GM18502 (cell line): ENCODE results near the gene EYS.

Experiments
- ATAC-seq: cut with Tn5 transposase; IDR thresholded peaks from one replicate; pipeline ENCODE4 v1.9.1; 2021; ENCODE audit warnings: mild to moderate bottlenecking; ENCODE audit not compliant: unreplicated experiment, poor library complexity

Gene EYS

GRCh38 chr6:63799813-63800212, 1907.2 kb downstream of the EYS start:
- ATAC-seq, result no peak

DNA sequence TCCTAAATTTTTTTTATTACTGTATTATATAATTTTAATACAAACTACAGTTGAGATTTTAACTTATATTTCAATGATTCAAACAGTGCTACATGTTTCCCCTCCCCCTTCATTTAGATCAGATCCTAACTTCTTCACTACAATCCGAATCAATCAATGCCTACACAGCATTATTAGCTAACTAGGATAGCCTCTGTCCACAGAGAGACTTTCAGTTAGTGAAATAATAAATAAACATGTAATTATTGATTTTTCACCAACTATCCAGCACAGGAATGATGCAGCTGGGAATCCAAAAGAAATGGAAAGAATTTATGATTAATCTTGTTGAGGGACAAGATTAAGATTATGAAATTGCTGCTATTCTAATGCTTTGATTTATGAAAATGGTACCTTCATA, 1907.7 kb downstream of the EYS start:
- no peak for ATAC-seq

- no peak for ATAC-seq
Observed at GRCh38 chr6:63798378-63798777, 1908.6 kb downstream of the EYS start.

- no peak for ATAC-seq
Observed at GRCh38 chr6:63797721-63798120, 1909.3 kb downstream of the EYS start.

GRCh38 chr6:63795826-63796225, 1911.2 kb downstream of the EYS start:
- no peak for ATAC-seq

GRCh38 chr6:63795006-63795405, 1912.0 kb downstream of the EYS start:
- no peak for ATAC-seq

DNA sequence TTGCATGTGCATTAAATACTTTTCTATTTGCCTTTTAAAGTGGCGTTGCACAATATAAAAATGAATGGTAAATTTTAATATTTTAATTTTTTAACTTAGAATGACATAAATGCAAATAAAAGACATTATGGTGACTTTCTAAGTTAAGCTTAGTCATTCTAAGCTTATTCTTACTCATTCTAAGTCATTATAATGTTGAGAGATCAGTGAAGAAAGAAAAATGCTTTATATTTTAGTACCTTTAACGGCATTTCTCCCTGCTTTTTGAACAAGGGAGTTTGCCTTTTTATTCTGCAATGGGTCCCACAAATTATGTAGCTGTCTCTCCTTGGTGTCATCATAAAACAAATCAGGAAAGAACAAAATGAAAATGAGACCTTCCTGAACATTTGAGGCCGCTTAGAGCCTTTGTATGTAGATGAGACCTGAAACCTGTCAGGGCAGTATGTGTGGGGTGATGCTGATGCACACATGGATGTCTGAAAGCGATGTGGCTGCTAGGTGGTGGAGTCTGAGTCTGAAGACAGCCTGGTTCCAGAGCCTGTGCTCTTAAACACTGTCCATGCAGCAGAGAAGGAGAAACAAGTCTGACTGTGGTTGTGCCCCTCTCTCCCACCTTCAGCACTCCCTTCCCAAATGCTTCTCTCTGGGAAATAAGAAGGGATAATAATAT, 1913.4 kb downstream of the EYS start:
- no peak for ATAC-seq

DNA sequence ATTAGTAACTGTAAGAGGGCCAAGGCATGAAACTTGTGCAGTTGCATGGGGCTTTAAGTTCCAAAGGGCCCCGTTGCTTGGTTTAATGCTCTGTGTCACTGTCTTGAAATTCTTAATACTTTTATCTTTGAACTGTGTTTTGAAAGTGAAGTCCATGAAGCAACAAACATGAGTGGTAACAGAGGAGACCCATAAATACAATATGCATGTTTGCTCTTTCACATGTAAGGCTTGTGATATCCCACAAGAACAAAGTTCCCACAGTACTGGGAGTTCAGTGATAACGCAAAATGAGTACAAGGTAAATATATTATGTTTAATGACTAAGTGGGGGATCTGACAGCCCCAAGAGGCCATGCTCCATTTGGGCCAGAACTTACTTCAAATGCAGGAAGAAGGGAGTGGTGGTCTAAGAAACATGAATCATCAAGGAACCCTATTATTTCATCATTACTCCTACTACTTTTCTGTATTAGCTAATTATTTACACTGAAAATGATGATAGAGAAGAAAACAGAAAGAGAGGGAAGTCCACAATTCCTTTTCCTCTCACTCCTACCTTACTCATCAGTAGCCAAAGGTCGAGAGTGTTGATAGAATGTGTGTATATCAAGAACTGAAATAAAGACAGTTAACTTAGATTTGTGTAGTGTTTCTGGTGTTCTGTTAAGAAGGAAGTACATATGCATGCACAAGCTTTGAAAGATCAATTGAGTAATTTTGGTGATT, 1914.1 kb downstream of the EYS start:
- ATAC-seq, result no peak

DNA sequence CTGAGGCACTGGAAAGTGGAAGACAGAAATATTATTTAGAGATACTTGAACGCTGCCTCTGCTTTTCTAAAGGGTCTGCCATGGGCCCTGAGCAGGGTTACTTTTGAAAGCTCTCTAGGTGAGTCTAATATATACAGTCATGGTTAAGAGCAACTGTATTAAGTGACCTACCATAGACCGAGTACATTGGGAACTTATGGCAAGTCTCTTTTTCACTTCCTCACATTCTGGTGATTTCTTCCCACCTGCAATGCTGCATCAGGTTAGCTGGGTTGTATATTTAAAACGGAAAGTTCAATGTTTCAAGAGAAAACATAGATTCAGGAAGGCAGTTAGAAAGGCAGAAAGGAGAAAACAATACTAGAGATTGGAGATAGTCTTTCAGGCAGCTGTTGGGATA, 1916.7 kb downstream of the EYS start:
- no peak for ATAC-seq

GRCh38 chr6:63789699-63790098, 1917.3 kb downstream of the EYS start:
- no peak for ATAC-seq

- no peak for ATAC-seq
Observed at GRCh38 chr6:63788569-63788968, 1918.5 kb downstream of the EYS start.

- no peak for ATAC-seq
Observed at GRCh38 chr6:63787021-63787420, 1920.0 kb downstream of the EYS start.

- no peak for ATAC-seq
Observed at GRCh38 chr6:63785006-63785405, 1922.0 kb downstream of the EYS start.

DNA sequence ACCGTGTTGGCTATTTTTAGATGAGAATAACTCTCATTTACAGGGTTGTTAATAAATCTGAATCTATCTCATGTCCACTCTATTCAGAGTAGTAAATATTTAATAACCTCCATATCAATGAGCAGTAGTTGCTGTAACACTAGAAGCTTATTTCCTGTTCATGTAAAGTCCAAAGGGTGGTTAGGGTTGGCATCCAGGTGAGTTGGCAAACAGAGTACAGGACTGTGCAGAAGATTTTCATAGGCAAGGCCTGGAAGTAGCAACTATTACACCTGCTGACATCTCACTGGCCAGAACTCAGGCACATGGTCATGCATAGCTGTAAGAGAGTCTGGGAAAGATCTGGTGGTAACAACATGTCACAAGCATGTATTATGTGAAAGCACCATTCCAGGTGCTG, 1923.9 kb downstream of the EYS start:
- ATAC-seq, result no peak

DNA sequence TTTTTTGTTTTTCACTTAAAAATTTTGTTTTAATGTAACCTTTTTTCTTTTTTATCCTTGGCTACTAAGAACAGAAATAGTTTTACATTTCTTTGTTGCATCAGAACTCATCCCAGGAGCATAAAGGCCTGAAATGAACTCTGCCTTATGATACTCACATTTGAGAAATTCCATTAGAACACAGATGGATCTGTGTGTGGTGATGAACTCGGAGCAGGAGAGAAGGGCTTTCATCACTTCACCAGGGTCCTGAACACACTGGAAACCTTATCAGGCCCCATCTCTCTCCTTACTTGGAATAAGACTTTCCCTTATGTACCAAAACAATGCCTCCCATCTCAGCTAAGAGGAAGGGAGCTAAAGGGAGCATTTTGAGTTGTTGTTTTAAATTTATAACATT, 1932.1 kb downstream of the EYS start:
- no peak for ATAC-seq

GRCh38 chr6:63773200-63773599, 1933.8 kb downstream of the EYS start:
- ATAC-seq, result no peak

DNA sequence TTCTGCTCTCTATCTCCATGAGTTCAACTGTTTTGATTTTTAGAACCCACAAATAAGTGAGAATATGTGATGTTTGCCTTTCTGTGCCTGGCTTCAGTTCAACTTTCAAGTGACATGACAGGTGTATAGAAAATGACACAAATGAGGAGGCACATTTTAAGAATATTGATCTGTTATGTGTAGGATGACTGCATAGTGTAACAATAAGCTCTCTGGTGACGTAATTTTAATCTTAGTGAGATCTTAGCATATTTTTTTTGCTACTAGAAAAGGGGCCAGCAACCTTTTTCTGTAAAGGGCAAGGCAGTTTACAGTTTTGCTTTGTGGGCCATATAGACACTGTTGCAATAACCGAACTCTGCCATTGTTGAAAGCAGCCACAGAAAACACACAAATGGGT, 1941.2 kb downstream of the EYS start:
- no peak for ATAC-seq

GRCh38 chr6:63764318-63764916, 1942.6 kb downstream of the EYS start:
- ATAC-seq, result peak; percentile 53

- no peak for ATAC-seq
Observed at GRCh38 chr6:63760199-63760598, 1946.8 kb downstream of the EYS start.

DNA sequence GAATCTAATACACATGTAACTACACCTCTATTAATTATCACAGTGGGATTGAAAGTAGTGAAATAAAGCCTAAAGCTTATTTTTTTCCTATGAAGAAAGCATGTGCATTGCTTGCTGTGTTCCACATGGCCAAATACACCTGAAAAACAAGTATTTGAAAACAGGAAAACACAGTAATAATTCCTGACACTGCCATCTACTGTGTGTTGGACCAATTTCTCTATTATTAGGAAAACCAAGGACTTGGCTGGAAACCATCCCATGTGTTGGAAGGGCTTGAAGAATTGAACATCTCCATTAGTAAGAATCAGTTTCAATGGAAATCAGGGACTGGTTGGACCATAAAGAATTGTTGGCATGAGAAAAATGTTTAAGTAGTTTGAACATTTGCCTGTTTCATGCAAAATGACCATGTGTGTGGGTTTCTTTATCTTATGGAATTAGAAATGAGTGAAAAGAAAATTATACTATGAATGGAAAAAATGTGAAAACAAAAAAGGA, 1947.4 kb downstream of the EYS start:
- ATAC-seq, result no peak

- ATAC-seq, result no peak
Observed at GRCh38 chr6:63757826-63758225, 1949.2 kb downstream of the EYS start.
